Transverse colon (tissue), 4 donors: Measurements from ENCODE around the gene NUDT13. TPM values are rescaled to one million over a fixed set of nuclear protein-coding genes. Genes with fewer than 3 reads are reported as not detected.
"Not testable (repeated sequence)": the region's sequence is repeated elsewhere in the genome, so short reads cannot be mapped to it uniquely, and the experiment has no call there.

Source experiments
- DNase-seq: peaks from one replicate; pipeline ENCODE4 v3.0.0-alpha.2; 2019
- H3K27ac ChIP-seq, 4 donors: fragments of 200-600 bp; sonication (generic); 2 replicates each; pipeline ENCODE4 v1.5.1; 2016 to 2018; ENCODE audit warnings: inconsistent platforms in 4 of 4
- H3K27me3 ChIP-seq: fragments of 200-600 bp; sonication (generic); 2 replicates; pipeline ENCODE4 v1.5.1; 2017; ENCODE audit warnings: inconsistent platforms
- H3K36me3 ChIP-seq, 4 donors: fragments of 200-600 bp; sonication (generic); 2 replicates each; pipeline ENCODE4 v1.5.1; 2017 to 2019; ENCODE audit warnings: inconsistent platforms in 4 of 4
- H3K4me1 ChIP-seq, 4 donors: fragments of 200-600 bp; sonication (generic); 2 replicates each; pipeline ENCODE4 v1.5.1; 2017 to 2020; ENCODE audit warnings: inconsistent platforms in 4 of 4
- H3K4me3 ChIP-seq, 4 donors: fragments of 200-600 bp; sonication (generic); 1 replicate in 1 of 4; 2 replicates in 3 of 4; pipeline versions ENCODE4 v1.5.1 to v1.6.1; 2017 to 2019; ENCODE audit warnings: inconsistent platforms in 4 of 4
- H3K9me3 ChIP-seq, 2 donors: fragments of 200-600 bp; sonication (generic); 2 replicates each; pipeline ENCODE4 v1.5.1; 2017 to 2019; ENCODE audit warnings: inconsistent platforms in 2 of 2
- EP300 ChIP-seq: sonication (generic); formaldehyde crosslinking; IDR thresholded peaks from one replicate; pipeline ENCODE4 v1.6.1; 2017; ENCODE audit warnings: antibody characterized with exemption, low read depth
- POLR2A ChIP-seq: fragments of 450-650 bp; IDR thresholded peaks from one replicate; pipeline ENCODE4 v1.6.1; 2016; ENCODE audit warnings: antibody characterized with exemption, mild to moderate bottlenecking, moderate library complexity
- POLR2AphosphoS5 ChIP-seq, 3 donors: sonication (generic); formaldehyde crosslinking; IDR thresholded peaks; one replicate each; pipeline ENCODE4 v1.6.1; 2016; ENCODE audit warnings: antibody characterized with exemption in 3 of 3
- WGBS, 2 donors: methylation state at CpG; one replicate each; pipeline ENCODE4 v1.1.5; 2018; ENCODE audit warnings: low coverage in 1 of 2; 5-methylcytosine and 5-hydroxymethylcytosine counted together
- in situ Hi-C, 4 donors: fragments of 200-750 bp; cut with MboI; loops; one replicate each; pipeline versions ENCODE4 v1.15.0 to v1.15.1; 2017; ENCODE audit warnings: low sequenced_read_pairs in 3 of 4, low pct_ligation_motif_present in 1 of 4, low pct_unique_long_range_greater_than_20kb in 1 of 4
- intact Hi-C: fragments of 100-400 bp; cut with DNase I; formaldehyde crosslinking; loops from one replicate; pipeline ENCODE4 v1.15.1; 2023; ENCODE audit warnings: low total_unique reads
- total RNA-seq, 4 donors: library from RNA; depleted of rRNA; stranded (reverse); fragments of >200 nt; gene quantifications; one replicate each; pipeline ENCODE4 v1.1.0, GENCODE V29; 2016
- TF ChIP-seq, protein P1 (sequence below), 5 experiments: fragments of 200-600 bp in 3 of 5; fragments of 450-650 bp in 2 of 5; sonication (generic) in 3 of 5; IDR thresholded peaks; 1 replicate in 2 of 5; 2 replicates in 3 of 5; pipeline ENCODE4 v1.5.1; 2016 to 2017; ENCODE audit warnings: antibody characterized with exemption in 5 of 5, inconsistent platforms in 3 of 5, mild to moderate bottlenecking in 2 of 5, moderate library complexity in 1 of 5

NUDT13 gene
- total RNA-seq, 4 donors from 2014 or later: 1.00 to 25.1 (median 4.6) TPM

DNA sequence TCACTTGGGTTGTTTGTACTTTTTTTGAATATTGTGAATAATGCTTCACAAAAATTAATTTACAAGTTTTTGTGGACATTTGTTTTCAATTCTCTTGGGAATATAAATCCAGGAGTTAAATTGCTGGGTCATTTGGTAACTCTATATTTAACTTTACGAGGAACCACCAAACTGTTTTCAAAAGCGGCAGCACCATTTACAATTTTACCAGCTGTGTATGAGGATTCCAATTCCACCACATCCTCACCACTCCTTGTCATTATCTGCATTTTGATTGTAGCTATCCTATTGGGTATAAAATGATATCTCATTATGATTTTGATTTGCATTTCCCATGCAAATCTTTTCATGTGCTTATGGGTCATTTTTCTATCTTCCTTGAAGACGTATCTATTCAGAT is 4.0 kb upstream of the NUDT13 start:
- no peaks in the 10 kb centered on the region for H3K9me3 ChIP-seq
- peaks cover 0 to 9% (median 3%) of the 10 kb centered on the region in 4 donors for H3K4me1 ChIP-seq
- no peak for DNase-seq
- H3K27me3 ChIP-seq: no peaks in the 10 kb centered on the region
- no peaks in the 10 kb centered on the region for H3K36me3 ChIP-seq
- no peak overlapping the region for H3K27ac ChIP-seq
- H3K4me3 ChIP-seq: no peak overlapping the region
- intact Hi-C loops (no loop called here), in situ Hi-C loops (loop anchor here in 1 of 4 donors (10.0 kb wide), 1 partner anchor 58 kb away; the partner anchor contains the start of genes ECD and FAM149B1)
- WGBS, 2 donors: 92 to 95% methylated on average over 2 to 3 of the region's 3 CpGs
- no peak for TF ChIP-seq EP300
- TF ChIP-seq, protein P1, sequence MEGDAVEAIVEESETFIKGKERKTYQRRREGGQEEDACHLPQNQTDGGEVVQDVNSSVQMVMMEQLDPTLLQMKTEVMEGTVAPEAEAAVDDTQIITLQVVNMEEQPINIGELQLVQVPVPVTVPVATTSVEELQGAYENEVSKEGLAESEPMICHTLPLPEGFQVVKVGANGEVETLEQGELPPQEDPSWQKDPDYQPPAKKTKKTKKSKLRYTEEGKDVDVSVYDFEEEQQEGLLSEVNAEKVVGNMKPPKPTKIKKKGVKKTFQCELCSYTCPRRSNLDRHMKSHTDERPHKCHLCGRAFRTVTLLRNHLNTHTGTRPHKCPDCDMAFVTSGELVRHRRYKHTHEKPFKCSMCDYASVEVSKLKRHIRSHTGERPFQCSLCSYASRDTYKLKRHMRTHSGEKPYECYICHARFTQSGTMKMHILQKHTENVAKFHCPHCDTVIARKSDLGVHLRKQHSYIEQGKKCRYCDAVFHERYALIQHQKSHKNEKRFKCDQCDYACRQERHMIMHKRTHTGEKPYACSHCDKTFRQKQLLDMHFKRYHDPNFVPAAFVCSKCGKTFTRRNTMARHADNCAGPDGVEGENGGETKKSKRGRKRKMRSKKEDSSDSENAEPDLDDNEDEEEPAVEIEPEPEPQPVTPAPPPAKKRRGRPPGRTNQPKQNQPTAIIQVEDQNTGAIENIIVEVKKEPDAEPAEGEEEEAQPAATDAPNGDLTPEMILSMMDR (IDR thresholded peaks at IDR 0.05): no peak
- no peak for TF ChIP-seq POLR2AphosphoS5 (IDR thresholded peaks at IDR 0.05)
- no peak for TF ChIP-seq POLR2A

DNA sequence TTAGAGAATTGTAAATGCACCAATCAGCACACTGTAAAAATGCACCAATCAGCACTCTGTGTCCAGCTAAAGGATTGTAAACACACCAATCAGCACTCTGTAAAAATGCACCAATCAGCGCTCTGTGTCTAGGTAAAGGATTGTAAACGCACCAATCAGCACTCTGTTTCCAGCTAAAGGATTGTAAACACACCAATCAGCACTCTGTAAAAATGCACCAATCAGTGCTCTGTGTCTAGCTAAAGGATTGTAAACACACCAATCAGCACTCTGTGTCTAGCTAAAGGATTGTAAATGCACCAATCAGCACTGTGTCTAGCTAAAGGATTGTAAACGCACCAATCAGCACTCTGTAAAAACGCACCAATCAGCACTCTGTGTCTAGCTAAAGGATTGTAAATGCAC is 1.0 kb upstream of the NUDT13 start:
- 93 to 100% methylated on average over 2 to 4 of the region's 4 CpGs for WGBS, 2 donors
- in situ Hi-C loops: loop anchor here in 1 of 4 donors (10.0 kb wide), 1 partner anchor 56 kb away; the partner anchor contains the start of genes ECD and FAM149B1
- H3K27me3 ChIP-seq, H3K9me3 ChIP-seq, H3K4me3 ChIP-seq, DNase-seq, H3K36me3 ChIP-seq, intact Hi-C loops, H3K27ac ChIP-seq: not testable (repeated sequence)
- H3K4me1 ChIP-seq: peaks cover 0 to 11% (median 3%) of the 10 kb centered on the region in 4 donors

DNA sequence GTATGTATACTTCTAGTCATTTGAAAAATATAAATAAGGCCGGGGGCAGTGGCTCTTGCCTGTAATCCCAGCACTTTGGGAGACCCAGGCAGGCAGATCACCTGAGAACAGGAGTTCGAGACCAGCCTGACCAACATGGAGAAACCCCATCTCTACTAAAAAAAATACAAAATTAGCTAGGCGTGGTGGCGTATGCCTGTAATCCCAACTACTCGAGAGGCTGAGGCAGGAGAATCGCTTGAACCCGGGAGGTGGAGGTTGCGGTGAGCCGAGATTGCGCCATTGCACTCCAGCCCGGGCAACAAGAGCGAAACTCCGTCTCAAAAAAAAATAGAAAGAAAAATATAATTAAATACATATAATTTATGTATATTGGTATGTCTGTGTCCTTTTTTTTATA is 1.8 kb downstream of the NUDT13 start:
- intact Hi-C loops, H3K27me3 ChIP-seq, H3K9me3 ChIP-seq, in situ Hi-C loops, H3K4me3 ChIP-seq, H3K36me3 ChIP-seq, H3K27ac ChIP-seq, DNase-seq: not testable (repeated sequence)
- peaks cover 0 to 11% (median 3%) of the 10 kb centered on the region in 4 donors for H3K4me1 ChIP-seq
- 99% methylated on average over 13 of the region's 13 CpGs for WGBS, 2 donors

DNA sequence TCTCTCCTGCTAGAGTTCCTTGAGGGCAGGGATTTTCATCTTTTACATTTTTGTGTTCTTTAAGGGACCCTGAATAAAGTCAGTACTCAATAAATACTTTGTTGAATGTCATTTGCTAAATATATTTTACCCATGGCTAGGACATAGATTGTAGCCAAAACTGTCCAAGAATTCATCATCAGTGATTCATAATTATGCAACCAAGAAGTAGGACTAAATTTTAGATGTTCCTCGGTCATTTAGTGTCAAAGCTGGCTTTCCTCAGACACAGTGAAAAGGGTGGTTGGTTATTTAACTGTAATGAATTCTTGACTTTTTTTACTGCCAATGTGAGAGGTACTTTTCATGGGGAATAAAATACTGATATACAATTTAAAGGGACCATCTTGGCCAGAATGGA is 3.3 kb downstream of the NUDT13 start:
- no peaks in the 10 kb centered on the region for H3K36me3 ChIP-seq
- in situ Hi-C loops: no loop called here
- intact Hi-C loops: no loop called here

DNA sequence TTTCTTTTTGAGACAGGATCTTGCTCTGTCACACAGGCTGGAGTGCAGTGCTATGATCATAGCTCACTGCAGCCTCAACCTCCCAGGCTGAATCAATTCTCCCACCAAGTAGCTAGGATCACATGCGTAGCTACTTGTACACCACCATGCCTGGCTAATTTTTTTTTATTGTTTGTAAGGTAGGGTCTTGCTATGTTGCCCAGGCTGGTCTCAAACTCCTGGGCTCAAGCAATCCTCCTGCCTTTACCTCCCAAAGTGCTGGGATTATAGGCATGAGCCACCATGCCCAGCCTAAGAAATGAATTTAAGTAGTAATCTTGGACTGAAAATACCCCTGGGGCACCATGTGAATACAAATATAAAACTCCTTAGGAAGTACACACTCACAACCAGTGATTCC is 5.8 kb downstream of the NUDT13 start:
- no peak for TF ChIP-seq EP300
- TF ChIP-seq, protein P1 (IDR thresholded peaks at IDR 0.05): no peak
- TF ChIP-seq POLR2AphosphoS5 (IDR thresholded peaks at IDR 0.05): no peak
- TF ChIP-seq POLR2A: no peak
- intact Hi-C loops (no loop called here), in situ Hi-C loops (no loop called here)
- no peaks in the 10 kb centered on the region for H3K27me3 ChIP-seq
- no peak overlapping the region for H3K27ac ChIP-seq
- no peak for DNase-seq
- H3K4me3 ChIP-seq: no peak overlapping the region
- H3K36me3 ChIP-seq: peaks cover 0 to 4% (median 0%) of the 10 kb centered on the region in 4 donors
- 100% methylated on average over 1 of the region's 1 CpG for WGBS, 2 donors
- H3K9me3 ChIP-seq: no peaks in the 10 kb centered on the region
- peaks cover 0 to 5% (median 2%) of the 10 kb centered on the region in 4 donors for H3K4me1 ChIP-seq

More for the DNA sequence above, 3.3 kb downstream of the NUDT13 start:
- no peak for DNase-seq
- H3K27me3 ChIP-seq: no peaks in the 10 kb centered on the region
- H3K9me3 ChIP-seq: no peaks in the 10 kb centered on the region
- no peak overlapping the region for H3K27ac ChIP-seq
- H3K4me3 ChIP-seq: no peak overlapping the region
- WGBS, 2 donors: 71 to 83% methylated on average over 1 of the region's 1 CpG
- H3K4me1 ChIP-seq: peaks cover 0 to 11% (median 3%) of the 10 kb centered on the region in 4 donors
- no peak for TF ChIP-seq POLR2A
- TF ChIP-seq, protein P1 (IDR thresholded peaks at IDR 0.05): no peak
- TF ChIP-seq POLR2AphosphoS5 (IDR thresholded peaks at IDR 0.05): no peak
- TF ChIP-seq EP300: no peak
